ENCODE data around the gene ELL2.

Gene ELL2

DNA sequence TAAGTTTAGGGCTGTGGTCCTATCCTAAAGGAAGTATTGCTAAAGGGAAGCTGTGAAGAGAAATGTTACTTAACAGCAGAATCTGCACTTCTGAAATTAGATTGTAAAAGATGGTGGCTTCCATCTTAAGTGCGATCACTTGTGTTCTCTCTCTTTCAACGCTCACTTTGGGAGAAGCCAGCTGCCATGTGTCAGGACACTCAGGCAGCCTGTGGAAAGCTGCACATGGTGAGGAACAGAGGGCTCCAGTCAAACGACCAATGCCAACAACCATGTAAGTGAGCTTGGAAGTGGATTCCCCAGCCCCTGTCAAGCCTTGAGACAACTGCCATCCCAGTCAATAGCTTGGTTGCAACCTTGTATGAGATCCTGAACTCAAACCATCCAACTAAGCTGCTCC is 87.4 kb downstream of the ELL2 start:
- DNase-seq, result no peak

DNA sequence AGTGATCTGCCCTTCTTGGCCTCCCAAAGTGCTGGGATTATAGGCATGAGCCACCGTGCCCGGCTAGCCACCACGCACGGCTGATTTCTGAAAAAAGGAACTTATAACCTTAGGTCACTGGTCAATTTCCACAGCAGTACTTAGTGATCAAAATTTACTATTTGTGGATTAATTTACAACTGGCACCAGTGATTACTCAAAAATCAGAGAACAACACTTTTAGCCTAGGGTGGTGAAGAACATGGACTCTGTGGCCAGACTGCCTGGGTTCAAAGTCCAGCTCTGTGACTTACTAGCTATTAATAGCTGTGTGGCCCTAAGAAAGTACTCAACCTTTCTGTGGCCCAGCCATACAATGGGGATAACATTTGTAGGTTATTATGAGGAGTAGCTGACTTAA is 88.3 kb downstream of the ELL2 start:
- no peak for DNase-seq

DNA sequence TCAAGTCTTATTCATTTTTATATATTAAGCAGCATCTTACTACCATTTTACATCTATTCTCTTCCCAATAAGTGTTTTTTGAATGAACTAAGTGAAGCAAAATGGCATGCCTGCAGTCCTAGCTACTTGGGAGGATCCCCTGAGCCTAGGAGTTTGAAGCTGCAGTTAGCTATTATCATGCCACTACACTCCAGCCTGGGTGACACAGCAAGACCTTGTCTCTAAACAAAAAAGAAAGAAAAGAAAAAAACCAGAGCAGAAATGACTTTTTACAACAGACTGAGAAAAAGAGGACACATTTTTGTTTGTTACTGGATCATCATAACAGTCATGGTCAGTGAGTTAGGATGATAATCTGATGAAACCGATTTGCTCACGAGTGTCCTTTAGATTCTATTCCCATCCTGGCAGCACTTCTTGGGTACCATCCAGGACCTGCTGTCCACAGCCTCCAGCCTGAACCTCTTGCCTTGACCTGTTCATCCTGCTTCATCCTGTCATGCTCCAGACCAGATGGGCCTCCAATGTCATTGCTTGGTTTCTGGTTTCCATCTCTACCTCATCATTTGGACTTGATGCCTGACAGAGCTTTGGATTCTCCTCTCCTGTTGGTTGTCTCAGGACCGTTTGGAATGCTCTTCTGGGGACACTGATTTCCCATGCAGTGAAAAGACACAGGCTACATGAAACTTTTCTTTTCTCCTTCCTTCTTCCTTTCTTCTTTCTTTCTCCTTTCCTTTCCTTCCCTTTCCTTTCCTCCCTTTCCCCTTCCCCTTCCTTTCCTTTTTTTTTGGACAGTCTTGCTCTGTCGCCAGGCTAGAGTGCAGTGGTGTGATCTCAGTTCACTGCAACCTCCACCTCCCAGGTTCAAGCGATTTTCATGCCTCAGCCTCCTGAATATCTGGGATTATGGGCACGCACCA is 89.0 kb downstream of the ELL2 start:
- no peak for DNase-seq

DNA sequence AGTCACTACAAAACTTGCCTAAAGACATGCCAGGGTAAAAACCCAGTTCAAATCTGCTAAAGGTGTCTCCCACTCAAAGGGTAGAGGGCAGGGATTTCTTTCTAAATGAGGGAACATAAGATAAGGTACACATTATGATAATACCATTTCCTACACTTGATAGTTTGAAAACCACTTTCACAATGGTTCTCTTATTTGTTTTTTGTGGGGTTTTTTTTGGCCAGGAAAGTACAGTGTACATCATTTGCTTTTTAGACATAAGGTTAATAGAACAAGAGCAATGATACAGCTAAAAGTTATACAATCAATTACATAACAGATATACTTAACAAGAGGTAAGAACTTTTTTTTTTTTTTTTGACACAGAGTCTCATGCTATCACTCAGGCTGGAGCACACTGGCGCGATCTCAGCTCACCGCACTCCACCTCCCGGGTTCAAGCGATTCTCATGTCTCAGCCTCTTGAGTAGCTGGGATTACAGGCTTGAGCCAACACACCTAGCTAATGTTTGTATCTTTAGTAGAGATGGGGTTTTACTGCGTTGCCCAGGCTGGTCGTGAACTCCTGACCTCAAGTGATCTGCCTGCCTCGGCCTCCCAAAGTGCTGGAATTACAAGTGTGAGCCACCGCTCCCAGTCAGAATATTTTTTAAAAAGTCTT is 90.4 kb downstream of the ELL2 start:
- DNase-seq, result no peak

DNA sequence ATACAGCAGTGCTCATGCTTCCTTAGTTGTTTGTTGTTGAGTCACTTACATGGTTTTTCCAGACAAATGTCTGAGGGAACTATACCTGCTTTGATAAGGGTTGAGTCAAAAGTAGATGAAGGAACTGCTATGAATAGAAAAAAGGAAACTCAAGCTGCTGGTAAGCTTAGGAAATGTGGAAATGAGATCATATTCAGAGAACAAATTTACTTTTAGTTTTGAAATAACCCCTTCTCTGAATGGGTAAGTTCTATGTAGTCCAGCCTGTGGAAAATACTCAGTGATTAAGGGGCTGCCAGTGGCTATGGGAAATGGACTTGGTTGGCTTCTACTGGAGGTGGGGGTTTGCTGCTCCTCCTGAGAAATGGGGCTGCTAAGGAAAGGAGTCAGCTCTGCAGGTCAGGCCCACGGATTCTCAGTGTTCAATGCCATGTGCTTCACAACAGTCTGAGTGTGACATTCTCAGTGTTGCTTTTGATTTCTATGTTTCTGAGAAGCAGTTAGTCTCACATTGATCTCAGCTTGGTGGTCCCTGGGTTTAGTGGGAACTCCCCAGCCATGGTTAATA is 91.5 kb downstream of the ELL2 start:
- DNase-seq, result no peak

DNA sequence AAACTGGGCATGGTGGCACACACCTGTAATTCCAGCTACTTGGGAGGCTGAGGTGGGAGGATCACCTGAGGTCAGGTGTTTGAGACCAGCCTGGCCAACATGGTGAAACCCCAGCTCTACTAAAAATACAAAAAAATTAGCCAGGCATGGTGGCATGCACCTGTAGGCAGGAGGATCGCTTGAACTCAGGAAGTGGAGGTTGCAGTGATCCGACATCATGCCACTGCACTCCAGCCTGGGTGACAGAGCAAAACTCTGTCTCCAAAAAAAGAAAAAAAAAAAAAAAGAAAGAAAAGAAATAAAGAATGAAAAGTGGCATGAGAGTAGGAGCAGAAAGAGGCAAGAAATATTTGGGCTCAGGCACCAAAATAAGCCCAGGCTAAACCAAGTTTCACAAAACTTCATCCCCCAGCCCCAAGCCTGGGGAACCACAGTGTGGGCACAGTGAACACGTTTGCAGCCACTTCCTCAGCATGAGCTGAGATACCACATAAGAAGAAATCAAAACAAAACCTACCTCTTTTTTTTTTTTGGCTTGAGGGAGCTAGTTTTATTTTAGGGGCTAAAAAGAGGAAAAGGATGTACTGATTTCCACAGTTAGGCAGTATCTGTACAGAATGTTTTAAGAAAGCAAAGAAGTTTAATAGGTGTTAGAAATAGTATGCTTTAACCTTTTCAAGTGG is 92.3 kb downstream of the ELL2 start:
- DNase-seq, result peak; percentile 59

DNA sequence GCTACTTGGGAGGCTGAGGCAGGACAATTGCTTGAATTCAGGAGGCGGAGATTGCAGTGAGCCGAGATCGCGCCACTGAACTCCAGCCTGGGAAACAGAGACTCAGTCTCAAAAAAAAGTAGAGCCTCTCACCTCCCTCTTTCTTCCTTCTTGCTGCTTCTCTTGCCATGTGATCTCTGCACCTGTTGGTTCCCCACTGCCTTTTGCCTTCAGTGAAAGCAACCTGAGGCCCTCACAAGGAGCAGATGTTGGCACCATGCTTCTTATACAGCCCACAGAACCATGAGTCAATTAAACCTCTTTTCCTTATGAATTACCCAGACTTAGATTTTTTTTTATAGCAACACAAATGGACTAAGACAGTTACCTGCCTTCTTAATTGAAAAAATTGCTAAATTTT is 93.5 kb downstream of the ELL2 start:
- DNase-seq, result no peak

DNA sequence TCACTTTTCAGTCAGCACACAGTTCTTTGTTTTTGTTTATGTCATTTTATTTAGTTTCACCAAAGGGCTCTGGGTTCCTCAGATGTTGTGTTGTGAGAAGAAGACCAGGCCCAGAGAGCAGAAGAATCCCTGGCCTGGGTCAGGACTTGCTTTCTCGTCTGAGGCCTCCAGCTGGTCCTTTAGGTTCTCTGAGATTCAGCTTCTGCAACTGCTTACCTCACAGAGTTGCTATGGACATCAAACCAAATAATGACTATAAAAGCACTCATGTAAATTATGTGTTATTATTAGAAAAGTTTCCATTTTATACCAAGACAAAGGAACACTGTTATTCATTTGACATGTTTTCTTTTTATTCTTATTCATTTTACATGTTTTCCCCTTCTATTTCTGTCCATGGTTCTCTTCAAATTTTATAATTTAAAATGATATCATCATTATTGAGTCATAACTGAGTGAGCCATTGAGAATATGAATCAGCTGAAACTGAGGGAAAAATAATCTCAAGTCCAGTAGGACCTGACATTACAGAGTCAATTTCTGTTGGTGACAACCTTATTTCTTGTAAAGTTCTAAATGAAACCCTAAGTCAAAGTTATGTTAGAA is 95.1 kb downstream of the ELL2 start:
- DNase-seq, result no peak

DNA sequence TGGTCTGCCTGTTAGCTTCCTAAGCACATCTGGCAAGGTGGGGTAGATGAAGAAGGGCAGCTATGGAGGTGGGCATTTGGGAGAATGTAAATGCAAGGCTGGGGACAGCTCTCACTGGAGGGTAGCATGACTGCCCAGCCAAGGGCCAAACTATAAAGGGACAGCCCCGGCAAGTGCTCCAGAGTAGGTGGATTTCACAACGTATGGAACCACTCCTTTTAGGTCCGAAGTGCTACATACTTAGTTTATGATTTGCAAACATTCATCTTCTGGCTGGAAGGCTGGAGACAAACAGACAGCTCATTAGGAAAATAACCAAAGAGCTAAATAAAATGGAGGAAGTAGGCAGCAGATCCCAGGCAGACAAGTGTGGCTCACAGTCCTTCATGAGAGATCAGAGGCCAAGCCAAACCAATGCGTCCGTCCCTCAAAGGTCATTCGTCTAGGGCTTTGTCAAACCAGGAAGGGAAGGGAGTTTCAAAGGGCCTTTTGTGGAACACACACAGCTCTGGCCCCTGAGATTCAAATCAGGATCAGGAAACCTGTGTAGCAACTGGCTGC is 96.6 kb downstream of the ELL2 start:
- DNase-seq, result no peak

DNA sequence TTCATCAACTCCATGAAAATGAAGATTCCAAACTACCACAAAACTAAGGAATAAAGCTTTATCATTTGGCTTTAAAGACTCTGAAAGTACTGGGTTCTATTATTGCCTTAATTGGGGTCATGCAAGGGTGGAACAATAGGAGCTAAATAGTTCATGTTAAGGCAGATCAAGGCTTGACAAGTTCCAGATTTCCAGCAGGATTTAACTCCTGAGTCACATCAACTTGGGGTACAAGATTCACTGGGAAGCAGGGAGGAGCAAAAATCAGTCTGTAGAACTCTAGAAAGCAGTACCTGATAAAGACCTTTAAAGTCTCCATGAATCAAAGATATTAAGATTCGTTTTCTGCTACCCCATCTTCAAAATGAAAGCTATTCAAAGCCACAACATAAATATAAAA is 97.2 kb downstream of the ELL2 start:
- no peak for DNase-seq

DNA sequence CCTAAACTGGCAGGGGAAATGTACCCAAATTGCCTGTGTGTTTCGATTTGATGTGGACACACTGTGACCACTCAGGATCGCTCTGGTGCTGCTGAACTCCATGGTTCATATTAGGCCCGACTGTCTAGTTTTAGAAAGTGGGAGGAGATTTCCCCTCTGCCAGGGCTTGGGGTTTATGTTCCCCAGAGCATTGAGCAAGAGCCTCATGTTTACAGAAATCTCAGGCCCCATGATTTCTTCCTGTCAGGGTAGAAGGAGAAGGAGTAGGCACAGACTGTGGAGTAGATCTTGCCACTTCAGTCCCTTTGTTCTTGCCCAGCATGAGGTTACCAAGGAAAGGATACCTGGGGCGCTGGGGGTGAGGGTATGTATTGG is 98.3 kb downstream of the ELL2 start:
- DNase-seq, result no peak

DNA sequence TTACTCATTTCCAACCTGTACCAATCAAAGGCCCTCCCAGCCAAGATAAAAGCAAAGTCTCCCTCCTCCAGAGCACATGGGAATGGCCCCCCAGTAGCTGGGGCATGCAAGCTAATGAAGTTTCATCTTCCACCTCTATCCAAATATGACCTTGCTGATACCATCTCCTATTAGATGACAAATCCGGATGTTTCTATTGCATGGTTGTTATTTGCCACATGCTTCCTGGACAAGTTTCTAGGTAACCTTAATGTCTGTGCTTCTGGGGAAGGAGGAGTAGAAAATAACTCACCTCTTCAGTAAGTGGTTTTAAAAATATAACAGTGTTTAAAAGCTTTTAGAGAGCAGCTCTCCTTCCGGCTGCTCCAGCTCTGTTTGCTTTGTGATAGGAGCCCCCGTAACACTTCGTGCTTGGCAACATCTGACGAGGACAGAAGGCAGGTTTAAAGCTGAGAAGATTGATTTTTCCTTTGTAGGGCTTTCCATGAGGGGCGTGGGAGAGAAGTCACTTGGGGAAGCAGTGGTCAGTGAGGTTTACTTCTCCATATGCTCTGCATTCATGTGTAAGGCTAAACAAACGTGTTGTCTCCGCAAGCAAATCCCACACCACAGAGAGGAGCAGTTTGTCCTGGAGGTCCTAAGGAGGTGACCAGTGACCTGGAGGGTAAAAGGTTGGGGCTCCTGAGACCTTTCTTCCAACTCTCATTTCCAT is 98.8 kb downstream of the ELL2 start:
- DNase-seq, result no peak

DNA sequence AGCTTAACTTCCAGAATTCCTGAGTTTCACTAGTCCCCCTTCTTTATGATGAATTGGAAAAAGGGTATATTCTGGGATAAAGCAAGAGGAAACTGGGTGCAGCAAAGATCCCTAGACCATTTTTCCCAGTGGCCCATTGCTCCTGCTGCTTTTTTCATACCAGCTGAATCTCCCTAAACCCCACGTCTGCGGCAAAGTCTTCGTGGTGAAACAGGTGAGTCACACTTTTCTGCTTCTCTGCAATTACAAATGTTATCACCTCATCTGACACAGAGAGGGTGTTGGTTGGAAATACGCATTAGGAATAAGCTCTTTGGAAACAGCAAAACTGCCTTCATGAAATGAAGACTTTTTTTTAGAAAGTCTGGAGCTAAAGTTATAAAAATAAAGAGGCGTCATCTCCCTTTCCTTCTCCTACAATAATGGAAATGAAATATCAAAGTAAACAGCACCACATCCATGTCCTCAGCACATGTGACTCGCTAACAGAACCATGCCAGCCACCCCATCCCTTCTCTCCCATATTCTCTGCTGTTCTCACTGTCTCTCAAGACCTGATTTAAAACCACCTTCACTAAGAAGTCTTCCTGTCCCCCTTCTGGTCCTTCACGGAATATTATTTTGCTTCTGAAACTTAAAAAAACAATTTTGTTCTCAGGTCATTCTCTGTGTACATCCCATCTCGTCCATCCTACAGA is 99.6 kb downstream of the ELL2 start:
- DNase-seq, result no peak

DNA sequence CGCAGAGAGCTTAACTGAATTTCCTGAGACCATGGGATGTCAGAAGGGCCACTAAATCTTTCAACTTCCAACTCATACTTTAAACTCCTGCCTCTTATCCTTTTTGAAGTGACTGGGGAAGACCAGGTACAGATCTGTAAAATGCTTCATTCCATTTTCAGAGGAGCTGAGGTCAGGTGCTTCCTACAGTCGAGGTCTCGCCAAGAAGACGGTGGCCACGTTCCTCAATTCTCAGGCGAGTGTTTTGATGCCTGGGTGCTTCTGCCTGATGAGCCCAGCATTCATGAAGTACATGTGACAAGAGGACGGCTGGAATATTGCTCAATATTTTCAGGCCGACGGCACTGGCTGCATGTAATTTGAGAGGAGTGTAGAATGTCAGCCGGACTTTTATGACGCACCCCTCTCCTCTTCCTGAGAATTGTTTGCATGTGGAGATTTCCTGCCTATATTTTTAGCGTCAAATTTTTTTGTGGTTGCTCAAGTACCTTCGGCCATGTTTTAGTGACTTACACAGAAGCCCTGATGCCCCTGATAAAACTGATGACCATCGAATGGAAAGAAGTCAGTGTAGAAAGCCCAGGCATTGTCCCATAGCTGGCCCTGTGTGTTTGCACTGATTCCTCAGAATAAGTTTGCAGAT is 100.3 kb downstream of the ELL2 start:
- DNase-seq, result no peak

DNA sequence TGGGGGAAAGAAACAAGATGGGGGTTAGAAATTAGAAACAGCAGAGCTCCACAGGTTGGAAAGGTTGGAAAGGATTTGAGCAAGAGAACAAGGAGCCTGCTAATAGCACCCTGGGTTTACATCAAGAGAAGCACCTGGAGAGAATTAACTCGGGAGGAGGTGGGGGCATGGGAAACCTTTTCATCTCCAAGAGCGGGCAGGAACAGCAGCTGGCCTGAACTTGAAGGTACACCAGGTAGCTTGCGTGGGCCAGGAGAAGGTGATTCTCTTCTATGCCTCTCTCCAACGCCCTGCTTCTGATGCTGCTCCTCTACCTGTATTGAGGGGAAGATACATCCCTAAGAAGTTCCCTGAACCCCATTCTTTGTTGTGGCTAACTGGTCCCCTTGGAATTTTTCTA is 102.0 kb downstream of the ELL2 start:
- DNase-seq, result no peak

DNA sequence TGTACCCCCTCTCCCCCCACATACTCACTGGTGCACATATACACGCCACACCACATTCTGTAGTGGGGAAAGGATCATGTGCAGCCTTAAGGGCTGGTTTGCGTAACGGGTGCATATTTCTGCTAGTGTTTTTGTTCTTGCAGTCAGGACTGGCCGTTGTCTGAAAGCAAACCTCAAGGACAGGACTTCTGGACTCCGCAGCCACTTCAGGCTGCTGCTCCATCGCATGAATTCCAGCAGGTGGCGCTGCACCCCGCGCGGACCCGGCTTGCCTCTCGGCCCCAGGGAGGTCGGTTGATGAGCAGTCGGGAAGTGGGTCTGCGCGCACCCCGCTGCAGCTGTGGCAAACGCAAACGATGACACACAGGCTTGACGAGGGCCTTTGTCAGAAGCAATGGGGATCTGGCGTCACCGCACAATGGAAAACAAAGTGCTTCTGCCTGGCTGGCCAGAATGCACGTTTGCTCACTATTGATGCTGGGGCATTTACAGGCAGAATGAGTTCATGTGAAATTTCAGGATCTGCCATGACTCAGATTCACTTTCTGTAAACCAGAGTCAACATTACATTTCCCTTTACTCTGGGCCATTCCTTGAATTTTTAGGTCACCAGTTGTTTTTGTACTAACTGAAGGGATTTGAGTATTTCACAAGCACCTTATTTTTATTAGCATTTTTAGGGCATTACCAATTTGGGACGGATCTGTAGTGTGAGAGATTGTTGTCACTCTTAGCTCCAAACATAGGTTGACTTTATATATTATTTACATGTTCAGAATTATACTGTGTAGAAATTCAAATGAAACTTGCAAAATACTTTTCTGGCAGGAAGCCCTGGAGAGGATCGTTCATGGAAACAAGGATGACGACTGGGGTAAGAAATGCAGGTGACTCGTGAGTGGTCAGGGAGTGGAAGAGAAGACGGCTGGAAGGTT is 102.7 kb downstream of the ELL2 start:
- peak; percentile 84 for DNase-seq

DNA sequence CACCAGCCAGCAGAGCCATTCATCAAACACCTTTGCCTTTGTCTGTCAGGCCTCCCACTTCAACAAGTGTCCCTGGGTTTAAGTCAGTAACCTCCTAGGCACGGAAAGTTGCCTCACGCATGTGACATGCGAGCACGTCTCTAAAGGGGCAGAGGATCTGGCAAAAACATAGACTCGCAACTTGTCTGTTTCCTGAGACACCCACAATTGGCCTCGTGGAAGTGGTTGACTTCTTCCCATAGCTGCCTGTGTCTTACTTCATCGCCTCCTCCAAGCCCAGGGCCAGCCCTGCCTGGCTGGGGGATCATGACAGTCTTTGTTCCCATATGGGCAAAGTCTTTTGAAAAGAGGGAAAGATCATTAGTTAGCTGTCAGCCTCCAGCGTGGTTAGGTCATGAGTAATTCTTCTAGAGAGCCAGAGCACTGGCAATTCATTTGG is 103.6 kb downstream of the ELL2 start:
- DNase-seq, result no peak

DNA sequence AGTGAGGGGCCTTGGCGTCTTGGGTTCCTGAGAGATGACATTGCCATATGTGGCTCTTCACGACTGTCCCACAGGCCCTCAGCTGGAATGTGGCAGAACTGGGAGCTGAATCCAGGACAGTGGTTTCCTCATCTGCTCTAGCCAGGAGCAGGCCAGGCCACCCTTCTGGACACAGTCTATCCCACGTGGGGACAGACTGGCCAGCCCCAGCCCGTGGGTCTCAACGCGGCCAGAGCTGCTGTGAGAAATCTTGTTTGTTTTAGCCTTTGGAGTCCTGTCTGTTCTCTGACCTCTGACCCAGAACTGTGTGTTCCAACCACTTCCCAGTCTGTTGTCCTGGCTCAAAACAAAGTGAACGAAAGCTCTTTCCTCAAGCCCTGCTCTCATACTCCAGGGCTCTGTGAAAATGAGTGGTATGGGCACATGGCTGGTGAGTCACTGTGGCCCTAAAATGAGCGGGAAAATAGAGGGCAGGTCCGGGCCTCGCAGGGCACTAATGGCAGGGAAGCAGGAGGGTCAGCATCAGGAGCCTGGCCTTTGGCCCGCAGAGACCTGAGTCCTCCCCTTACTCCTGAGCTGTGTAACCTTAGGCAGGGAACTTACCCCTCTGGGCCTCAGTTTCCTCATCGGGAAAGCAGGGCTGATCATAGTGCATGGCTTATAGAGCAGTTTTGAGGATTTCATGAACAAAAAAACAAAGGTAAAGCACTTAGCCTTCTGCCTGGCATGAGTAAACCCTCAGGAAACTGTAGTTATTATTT is 104.3 kb downstream of the ELL2 start:
- no peak for DNase-seq

DNA sequence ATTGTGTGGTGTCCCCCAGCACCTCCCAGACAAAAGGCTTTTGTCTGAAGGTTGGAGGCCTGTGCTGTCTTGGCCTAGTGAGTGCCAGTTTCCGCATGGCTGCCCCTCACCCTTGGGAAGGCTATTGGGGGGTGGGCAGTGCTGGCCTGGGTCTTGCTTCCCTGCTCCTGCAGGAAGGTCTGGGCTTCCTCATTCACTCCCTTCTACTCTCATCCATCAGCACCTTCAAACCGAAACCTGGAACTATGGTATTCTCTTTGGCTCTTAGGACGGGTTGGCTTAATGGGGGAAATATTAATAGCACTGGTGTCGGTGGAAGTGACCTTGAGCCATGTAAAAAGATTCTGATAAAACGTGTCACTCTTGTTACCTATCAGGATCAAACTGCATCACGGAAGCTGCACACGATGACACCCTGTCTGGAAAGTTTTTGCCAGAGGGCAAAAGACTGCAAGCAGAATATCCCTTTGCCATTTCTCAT is 105.1 kb downstream of the ELL2 start:
- no peak for DNase-seq

Data from CD4-positive, alpha-beta T cell treated with Interleukin-21 for 1 hour (primary cell).